Gastrocnemius medialis (tissue), 4 donors: ENCODE results near the gene CPTP.

Source experiments
- POLR2A ChIP-seq, 2 donors: fragments of 450-650 bp; IDR thresholded peaks; one replicate each; pipeline ENCODE4 v1.6.1; 2017; ENCODE audit warnings: antibody characterized with exemption in 2 of 2, mild to moderate bottlenecking in 2 of 2, moderate library complexity in 2 of 2
- TF ChIP-seq, protein P1 (sequence below), 5 experiments: fragments of 450-650 bp in 3 of 5; fragments of 200-600 bp in 2 of 5; sonication (generic) in 2 of 5; IDR thresholded peaks in 4 of 5; conservative IDR thresholded peaks in 1 of 5; 1 replicate in 4 of 5; 2 replicates in 1 of 5; pipeline ENCODE4 v1.5.1; 2016 to 2019; ENCODE audit warnings: antibody characterized with exemption in 5 of 5, mild to moderate bottlenecking in 3 of 5, moderate library complexity in 3 of 5

GRCh38 chr1:1291023-1291528, 33.5 kb upstream of the CPTP start:
- TF ChIP-seq, protein P1, sequence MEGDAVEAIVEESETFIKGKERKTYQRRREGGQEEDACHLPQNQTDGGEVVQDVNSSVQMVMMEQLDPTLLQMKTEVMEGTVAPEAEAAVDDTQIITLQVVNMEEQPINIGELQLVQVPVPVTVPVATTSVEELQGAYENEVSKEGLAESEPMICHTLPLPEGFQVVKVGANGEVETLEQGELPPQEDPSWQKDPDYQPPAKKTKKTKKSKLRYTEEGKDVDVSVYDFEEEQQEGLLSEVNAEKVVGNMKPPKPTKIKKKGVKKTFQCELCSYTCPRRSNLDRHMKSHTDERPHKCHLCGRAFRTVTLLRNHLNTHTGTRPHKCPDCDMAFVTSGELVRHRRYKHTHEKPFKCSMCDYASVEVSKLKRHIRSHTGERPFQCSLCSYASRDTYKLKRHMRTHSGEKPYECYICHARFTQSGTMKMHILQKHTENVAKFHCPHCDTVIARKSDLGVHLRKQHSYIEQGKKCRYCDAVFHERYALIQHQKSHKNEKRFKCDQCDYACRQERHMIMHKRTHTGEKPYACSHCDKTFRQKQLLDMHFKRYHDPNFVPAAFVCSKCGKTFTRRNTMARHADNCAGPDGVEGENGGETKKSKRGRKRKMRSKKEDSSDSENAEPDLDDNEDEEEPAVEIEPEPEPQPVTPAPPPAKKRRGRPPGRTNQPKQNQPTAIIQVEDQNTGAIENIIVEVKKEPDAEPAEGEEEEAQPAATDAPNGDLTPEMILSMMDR (IDR thresholded peaks at IDR 0.05 in 4 of 5, conservative IDR thresholded peaks at IDR 0.05 in 1 of 5): no peak
- TF ChIP-seq POLR2A (IDR thresholded peaks at IDR 0.05): no peak
